H9 (cell line): ENCODE results near the gene CYB5A. TPM values are rescaled to one million over a fixed set of nuclear protein-coding genes. Genes with fewer than 3 reads are reported as not detected.

Experiments
- DNase-seq: peaks from one replicate; pipeline ENCODE4 v3.0.0-alpha.2; 2017
- H2AFZ ChIP-seq: one replicate; pipeline ENCODE4 v1.6.1; 2013; ENCODE audit warnings: mild to moderate bottlenecking, low read length, control low read depth, moderate library complexity
- H2AK5ac ChIP-seq: 2 replicates; pipeline ENCODE4 v1.6.1; 2013; ENCODE audit warnings: low read length, control low read depth, mixed read lengths; ENCODE audit not compliant: insufficient read length
- H2BK120ac ChIP-seq: one replicate; pipeline ENCODE4 v1.6.1; 2013; ENCODE audit warnings: low read depth, mild to moderate bottlenecking, low read length, control low read depth, inconsistent platforms; ENCODE audit not compliant: poor library complexity, severe bottlenecking
- H2BK12ac ChIP-seq: 2 replicates; pipeline ENCODE4 v1.6.1; 2013; ENCODE audit warnings: low read length, control low read depth, mixed read lengths, low read depth; ENCODE audit not compliant: insufficient read length
- H2BK15ac ChIP-seq: 2 replicates; pipeline ENCODE4 v1.6.1; 2013; ENCODE audit warnings: low read depth, low read length, control low read depth
- H2BK20ac ChIP-seq: one replicate; pipeline ENCODE4 v1.6.1; 2013; ENCODE audit warnings: low read depth, mild to moderate bottlenecking, low read length, control low read depth, inconsistent platforms; ENCODE audit not compliant: poor library complexity, severe bottlenecking
- H2BK5ac ChIP-seq: 2 replicates; pipeline ENCODE4 v1.6.1; 2013; ENCODE audit warnings: low read length, control low read depth, mixed read lengths; ENCODE audit not compliant: insufficient read length
- H3K14ac ChIP-seq: 2 replicates; pipeline ENCODE4 v1.6.1; 2013; ENCODE audit warnings: low read length, control low read depth; ENCODE audit not compliant: insufficient read depth
- H3K18ac ChIP-seq: 2 replicates; pipeline ENCODE4 v1.6.1; 2013; ENCODE audit warnings: low read depth, mild to moderate bottlenecking, mixed read lengths, low read length, control low read depth; ENCODE audit not compliant: insufficient read length
- H3K23ac ChIP-seq: 2 replicates; pipeline ENCODE4 v1.6.1; 2013; ENCODE audit warnings: low read length, control low read depth, mixed read lengths, low read depth; ENCODE audit not compliant: insufficient read length
- H3K23me2 ChIP-seq: 2 replicates; pipeline ENCODE4 v1.6.1; 2013; ENCODE audit warnings: low read depth, mild to moderate bottlenecking, mixed read lengths, low read length, control low read depth; ENCODE audit not compliant: insufficient read length, poor library complexity, severe bottlenecking
- H3K27ac ChIP-seq: 2 replicates; pipeline ENCODE4 v1.5.1; 2013; ENCODE audit warnings: low read length, control low read depth, mixed read lengths, low read depth; ENCODE audit not compliant: insufficient read length
- H3K27me3 ChIP-seq: 2 replicates; pipeline ENCODE4 v1.6.1; 2013; ENCODE audit warnings: low read length, control low read depth, inconsistent platforms; ENCODE audit not compliant: insufficient read depth
- H3K4ac ChIP-seq: 2 replicates; pipeline ENCODE4 v1.6.1; 2013; ENCODE audit warnings: low read depth, mild to moderate bottlenecking, control low read depth, inconsistent platforms, low read length, moderate library complexity
- H3K4me1 ChIP-seq: 2 replicates; pipeline ENCODE4 v1.6.1; 2013; ENCODE audit warnings: low read length, control low read depth, inconsistent platforms; ENCODE audit not compliant: insufficient read depth
- H3K4me2 ChIP-seq: 2 replicates; pipeline ENCODE4 v1.6.1; 2013; ENCODE audit warnings: low read length, control low read depth, mixed read lengths; ENCODE audit not compliant: insufficient read length, insufficient read depth
- H3K56ac ChIP-seq: 2 replicates; pipeline ENCODE4 v1.6.1; 2013; ENCODE audit warnings: low read depth, mild to moderate bottlenecking, mixed read lengths, low read length, control low read depth; ENCODE audit not compliant: insufficient read length
- H3K79me1 ChIP-seq: 2 replicates; pipeline ENCODE4 v1.6.1; 2013; ENCODE audit warnings: low read depth, mild to moderate bottlenecking, moderate library complexity, low read length, control low read depth, inconsistent platforms; ENCODE audit not compliant: insufficient read depth, poor library complexity, severe bottlenecking
- H3K79me2 ChIP-seq: 2 replicates; pipeline ENCODE4 v1.6.1; 2013; ENCODE audit warnings: low read length, control low read depth, inconsistent platforms; ENCODE audit not compliant: insufficient read depth
- H3K9ac ChIP-seq: 2 replicates; pipeline ENCODE4 v1.6.1; 2013; ENCODE audit warnings: low read length, control low read depth, mixed read lengths; ENCODE audit not compliant: insufficient read length; ENCODE audit errors: extremely low read depth
- H3K9me3 ChIP-seq: one replicate; pipeline ENCODE4 v1.6.1; 2013; ENCODE audit warnings: low read depth, low read length, inconsistent platforms; ENCODE audit not compliant: control insufficient read depth
- H3T11ph ChIP-seq: one replicate; pipeline ENCODE4 v1.6.1; 2013; ENCODE audit warnings: mild to moderate bottlenecking, low read length, control low read depth, inconsistent platforms
- H4K20me1 ChIP-seq: one replicate; pipeline ENCODE4 v1.6.1; 2013; ENCODE audit not compliant: control insufficient read depth, insufficient read length, insufficient read depth
- H4K5ac ChIP-seq: 2 replicates; pipeline ENCODE4 v1.6.1; 2013; ENCODE audit warnings: low read depth, mild to moderate bottlenecking, mixed read lengths, low read length, control low read depth; ENCODE audit not compliant: insufficient read length
- H4K8ac ChIP-seq: replicated peaks from 2 replicates; pipeline ENCODE4 v1.6.1; 2013; ENCODE audit warnings: low read length, control low read depth, mixed read lengths, low read depth; ENCODE audit not compliant: insufficient read length
- H4K91ac ChIP-seq: 2 replicates; pipeline ENCODE4 v1.6.1; 2013; ENCODE audit warnings: low read depth, mild to moderate bottlenecking, moderate library complexity, mixed read lengths, low read length, control low read depth; ENCODE audit not compliant: insufficient read length
- H3K27ac Mint-ChIP-seq, 3 experiments: 2 replicates in 2 of 3; 3 replicates in 1 of 3; pipeline ENCODE4 v1.8.0; 2020 to 2021; ENCODE audit warnings: mixed read lengths in 3 of 3, mild to moderate bottlenecking in 1 of 3, moderate library complexity in 1 of 3
- H3K27me3 Mint-ChIP-seq: 2 replicates; pipeline ENCODE4 v1.8.0; 2021; ENCODE audit warnings: low read depth, mild to moderate bottlenecking, moderate library complexity, mixed read lengths
- H3K36me3 Mint-ChIP-seq, 3 experiments: 2 replicates in 2 of 3; 3 replicates in 1 of 3; pipeline ENCODE4 v1.8.0; 2020 to 2021; ENCODE audit warnings: low read depth in 3 of 3, mixed read lengths in 3 of 3; ENCODE audit not compliant: insufficient read depth in 1 of 3
- H3K4me1 Mint-ChIP-seq, 2 experiments: 2 replicates each; pipeline ENCODE4 v1.8.0; 2020; ENCODE audit warnings: mixed read lengths in 2 of 2
- H3K4me3 Mint-ChIP-seq, 2 experiments: 2 replicates in 1 of 2; 3 replicates in 1 of 2; pipeline ENCODE4 v1.8.0; 2020 to 2021; ENCODE audit warnings: mild to moderate bottlenecking in 2 of 2, mixed read lengths in 2 of 2, moderate library complexity in 1 of 2
- H3K9me3 Mint-ChIP-seq, 2 experiments: 2 replicates in 1 of 2; 3 replicates in 1 of 2; pipeline ENCODE4 v1.8.0; 2020; ENCODE audit warnings: mild to moderate bottlenecking in 2 of 2, mixed read lengths in 2 of 2, moderate library complexity in 1 of 2
- WGBS: extraction: QIAGEN DNeasy Blood & Tissue Kit; methylation state at CpG from one replicate; pipeline ENCODE4 v1.1.7; 2013; ENCODE audit warnings: missing lambda C conversion rate, low lambda C conversion rate, mixed read lengths; ENCODE audit not compliant: insufficient read length; ENCODE audit errors: extremely low coverage; 5-methylcytosine and 5-hydroxymethylcytosine counted together
- total RNA-seq: library from RNA; stranded (reverse); gene quantifications from 2 replicates; pipeline ENCODE4 v1.2.1, GENCODE V29; 2021
- TF ChIP-seq, protein P1 (sequence below): fragments of 200-600 bp; sonication (generic); conservative IDR thresholded peaks from 3 replicates; pipeline ENCODE4 v1.8.0; 2021; ENCODE audit warnings: antibody characterized with exemption, mild to moderate bottlenecking

Gene CYB5A
- total RNA-seq, 1 experiment from 2014 or later, result 93.2 TPM

DNA sequence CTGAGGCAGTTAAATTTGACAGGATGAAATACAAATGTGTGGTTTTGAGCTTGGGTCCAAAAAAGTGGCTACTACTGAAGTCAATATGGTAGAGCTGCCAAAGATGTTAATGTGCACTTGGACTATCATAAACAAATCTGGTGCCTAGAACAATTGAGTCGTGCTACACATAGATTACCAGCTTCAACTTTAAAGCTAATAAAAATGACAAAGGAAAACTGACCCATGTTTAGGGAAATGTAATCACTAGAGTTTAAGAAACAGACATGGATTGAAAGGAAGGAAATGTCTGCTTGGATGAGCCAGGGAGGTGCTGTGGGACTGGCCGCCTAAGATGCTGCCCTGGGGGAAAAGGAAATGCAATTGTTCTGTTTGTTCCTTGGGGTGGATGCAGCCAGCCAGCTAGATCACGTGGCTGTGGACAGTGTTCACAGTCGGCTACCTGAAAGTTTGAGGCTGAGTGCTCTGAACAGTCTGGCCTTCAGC lies 36.6 kb downstream of the CYB5A start:
- Histone ChIP-seq H3K23me2 (no peaks in the 10 kb centered on the region), H3K14ac (no peak overlapping the region), H3K27ac (no peak overlapping the region), H2BK20ac (no peak overlapping the region), H3K18ac (no peak overlapping the region), H3T11ph (no peak overlapping the region), H3K27me3 (no peaks in the 10 kb centered on the region), H3K4me1 (0 out of 2 replicates have a peak, but pooled peaks cover 3% of the 10 kb centered on the region), H2BK120ac (no peak overlapping the region), H3K9me3 (no peaks in the 10 kb centered on the region), H2BK15ac (no peak overlapping the region), H3K4me2 (no peak overlapping the region), H3K9ac (no peak overlapping the region), H3K56ac (no peak overlapping the region), H4K20me1 (no peaks in the 10 kb centered on the region), H2AK5ac (no peak overlapping the region), H3K79me2 (no peaks in the 10 kb centered on the region; the same call in 1 of the 2 replicates), H3K79me1 (no peaks in the 10 kb centered on the region), H4K91ac (no peak overlapping the region), H4K5ac (no peak overlapping the region), H2BK5ac (no peak overlapping the region), H3K4ac (no peak overlapping the region), H4K8ac (no peak overlapping the region), H2AFZ (no peak overlapping the region), H3K23ac (no peak overlapping the region), H2BK12ac (no peak overlapping the region)
- no CpG with 5 or more reads among the region's 4 CpGs for WGBS
- Mint-ChIP-seq H3K27me3 (no peaks in the 10 kb centered on the region), H3K9me3 (no peaks in the 10 kb centered on the region), H3K4me3 (no peak overlapping the region), H3K36me3 (peaks cover 6 to 47% (median 20%) of the 10 kb centered on the region in 3 experiments), H3K4me1 (peaks cover 28 to 31% of the 10 kb centered on the region in 2 experiments), H3K27ac (0 out of 7 replicates have a peak overlapping the region, but pooled peaks of 1 of the 3 experiments have one; percentile 7)
- no peak for DNase-seq
- TF ChIP-seq, protein P1, sequence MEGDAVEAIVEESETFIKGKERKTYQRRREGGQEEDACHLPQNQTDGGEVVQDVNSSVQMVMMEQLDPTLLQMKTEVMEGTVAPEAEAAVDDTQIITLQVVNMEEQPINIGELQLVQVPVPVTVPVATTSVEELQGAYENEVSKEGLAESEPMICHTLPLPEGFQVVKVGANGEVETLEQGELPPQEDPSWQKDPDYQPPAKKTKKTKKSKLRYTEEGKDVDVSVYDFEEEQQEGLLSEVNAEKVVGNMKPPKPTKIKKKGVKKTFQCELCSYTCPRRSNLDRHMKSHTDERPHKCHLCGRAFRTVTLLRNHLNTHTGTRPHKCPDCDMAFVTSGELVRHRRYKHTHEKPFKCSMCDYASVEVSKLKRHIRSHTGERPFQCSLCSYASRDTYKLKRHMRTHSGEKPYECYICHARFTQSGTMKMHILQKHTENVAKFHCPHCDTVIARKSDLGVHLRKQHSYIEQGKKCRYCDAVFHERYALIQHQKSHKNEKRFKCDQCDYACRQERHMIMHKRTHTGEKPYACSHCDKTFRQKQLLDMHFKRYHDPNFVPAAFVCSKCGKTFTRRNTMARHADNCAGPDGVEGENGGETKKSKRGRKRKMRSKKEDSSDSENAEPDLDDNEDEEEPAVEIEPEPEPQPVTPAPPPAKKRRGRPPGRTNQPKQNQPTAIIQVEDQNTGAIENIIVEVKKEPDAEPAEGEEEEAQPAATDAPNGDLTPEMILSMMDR, result no peak
